H1 (cell line): ENCODE measurements around the gene DLX5. TPM values are rescaled to one million over a fixed set of nuclear protein-coding genes. Genes with fewer than 3 reads are reported as not detected.

Experiments used
- E2F6 ChIP-seq: IDR thresholded peaks from 2 replicates; pipeline ENCODE4 v1.6.1; 2012; ENCODE audit warnings: inconsistent platforms
- KDM4A ChIP-seq: IDR thresholded peaks from one replicate; pipeline ENCODE4 v1.7.1; 2012; ENCODE audit warnings: low read depth, mild to moderate bottlenecking, moderate library complexity, low read length, inconsistent platforms; ENCODE audit not compliant: severe bottlenecking
- RAD21 ChIP-seq, 2 experiments: IDR thresholded peaks in 1 of 2; conservative IDR thresholded peaks in 1 of 2; 2 replicates each; pipeline ENCODE4 v1.6.1; 2011; ENCODE audit warnings: low read depth in 2 of 2, low read length in 2 of 2, improper control_type of control experiment in 1 of 2, inconsistent platforms in 1 of 2, mild to moderate bottlenecking in 1 of 2, moderate library complexity in 1 of 2
- RNF2 ChIP-seq: fragments of 200-900, 300-1000 bp; sonication (generic); IDR thresholded peaks from 2 replicates; pipeline ENCODE4 v1.7.1; 2016; ENCODE audit warnings: borderline replicate concordance, low read depth, mild to moderate bottlenecking, antibody characterized with exemption, low read length; ENCODE audit not compliant: poor library complexity, severe bottlenecking; ENCODE audit errors: missing control alignments
- SP1 ChIP-seq: IDR thresholded peaks from 2 replicates; pipeline ENCODE4 v1.6.1; 2011; ENCODE audit warnings: low read depth, low read length
- SUZ12 ChIP-seq: fragments of 200-600 bp; sonication (generic); IDR thresholded peaks from 2 replicates; pipeline ENCODE4 v1.6.1; 2012; ENCODE audit warnings: mild to moderate bottlenecking, inconsistent platforms, low read length, moderate library complexity, mixed read lengths
- TAF7 ChIP-seq: optimal IDR thresholded peaks from 2 replicates; pipeline ENCODE3; 2011; ENCODE audit warnings: low read depth, mild to moderate bottlenecking, inconsistent platforms, low read length, moderate library complexity, borderline replicate concordance
- polyA plus RNA-seq, 7 experiments: library from polyadenylated mRNA; depleted of rRNA in 3 of 7; stranded (reverse) in 5 of 7; unstranded in 2 of 7; fragments of >200 nt in 5 of 7; fragments of 200-250 nt in 2 of 7; gene quantifications; 1 replicate in 5 of 7; 2 replicates in 1 of 7; 4 replicates in 1 of 7; pipeline versions ENCODE4 v1.2.1 to v1.2.3, GENCODE V29; 2011 to 2013; ENCODE audit warnings: missing spikeins in 2 of 7, mixed read lengths in 2 of 7
- total RNA-seq: library from RNA; stranded (reverse); fragmentation: NEBNext Ultra II Directional; extraction: Animal tissue kit (Norgen Biotek cat#: 25700); gene quantifications from 2 replicates; pipeline ENCODE4 v1.2.1, GENCODE V29; 2021
- TF ChIP-seq, protein P1 (sequence below): IDR thresholded peaks from 2 replicates; pipeline ENCODE4 v1.6.1; 2012; ENCODE audit warnings: inconsistent platforms

The DLX5 gene
- total and polyA plus RNA-seq, 2 of the 8 experiments (the other 6 are each of a cell fraction or from before 2014, with no cell fraction given) = not detected

DNA sequence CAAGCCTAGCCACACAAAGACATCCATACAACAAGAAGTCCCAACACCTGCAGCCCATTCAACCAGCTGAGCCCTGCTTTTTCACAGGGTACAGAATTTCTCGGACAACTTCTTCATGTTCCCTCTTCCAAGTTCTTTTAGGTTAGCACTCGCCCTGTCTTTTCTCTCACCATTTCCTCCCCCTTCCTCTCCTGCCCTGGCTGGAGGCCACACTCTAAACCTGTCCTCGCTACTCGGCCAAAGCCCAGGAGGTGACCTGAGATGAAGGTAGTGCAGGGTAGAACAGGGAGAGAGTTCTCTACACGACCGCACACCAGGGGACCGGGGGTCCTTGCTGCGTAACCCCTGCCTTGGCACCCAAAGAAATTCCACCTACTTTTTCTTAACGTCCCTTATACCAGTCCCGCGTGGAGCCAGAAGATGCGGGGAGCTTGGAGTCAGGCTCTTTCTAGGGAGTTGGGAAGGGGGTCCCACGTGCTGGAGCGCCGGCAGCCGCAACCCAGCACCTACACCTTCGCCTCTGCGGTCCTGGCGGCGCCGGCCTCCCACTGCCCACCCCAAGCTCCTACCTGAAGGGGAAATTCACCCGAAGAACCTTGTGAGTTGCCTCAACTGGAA, 35.3 kb downstream of the DLX5 start (continued):
- 0 out of 2 replicates have a peak, but pooled peaks have one; percentile 10 for TF ChIP-seq SP1
- TF ChIP-seq E2F6 = peak; percentile 36; the same call in 1 of the 2 replicates
- no peak for TF ChIP-seq KDM4A
- TF ChIP-seq, protein P1, sequence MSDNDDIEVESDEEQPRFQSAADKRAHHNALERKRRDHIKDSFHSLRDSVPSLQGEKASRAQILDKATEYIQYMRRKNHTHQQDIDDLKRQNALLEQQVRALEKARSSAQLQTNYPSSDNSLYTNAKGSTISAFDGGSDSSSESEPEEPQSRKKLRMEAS = peak; percentile 59
- TF ChIP-seq SUZ12 = peak; percentile 99
- TF ChIP-seq TAF7 = no peak
- TF ChIP-seq RNF2 = peak; percentile 94
- TF ChIP-seq RAD21 (IDR thresholded peaks at IDR 0.05 in 1 of 2, conservative IDR thresholded peaks at IDR 0.05 in 1 of 2; ENCODE audit: low read depth in 2 of 2, low read length in 2 of 2) = no peak
